HG03159 (cell line): ENCODE measurements around the gene ZNRF1.
"Not testable (repeated sequence)": the region's sequence is repeated elsewhere in the genome, so short reads cannot be mapped to it uniquely, and the experiment has no call there.

Source experiments
- ATAC-seq: cut with Tn5 transposase; IDR thresholded peaks from one replicate; pipeline ENCODE4 v1.9.1; 2021; ENCODE audit warnings: mild to moderate bottlenecking, moderate library complexity; ENCODE audit not compliant: unreplicated experiment

ZNRF1 gene

GRCh38 chr16:75074920-75075687 lies 76.3 kb downstream of the ZNRF1 start:
- ATAC-seq, result peak; percentile 94

- peak; percentile 26 for ATAC-seq
Observed at GRCh38 chr16:75075688-75076268, 77.0 kb downstream of the ZNRF1 start.

- no peak for ATAC-seq
Observed at GRCh38 chr16:75078886-75079285, 80.1 kb downstream of the ZNRF1 start.

GRCh38 chr16:75079346-75079926 lies 80.6 kb downstream of the ZNRF1 start:
- ATAC-seq, result no peak

GRCh38 chr16:75080205-75081029 lies 81.6 kb downstream of the ZNRF1 start:
- no peak for ATAC-seq

GRCh38 chr16:75081179-75081859 lies 82.5 kb downstream of the ZNRF1 start:
- ATAC-seq, result no peak

- ATAC-seq, result no peak
Observed at GRCh38 chr16:75083813-75084212, 85.0 kb downstream of the ZNRF1 start.

GRCh38 chr16:75085556-75085955 lies 86.7 kb downstream of the ZNRF1 start:
- ATAC-seq, result no peak

- ATAC-seq, result no peak
Observed at GRCh38 chr16:75086281-75086680, 87.5 kb downstream of the ZNRF1 start.

GRCh38 chr16:75086688-75087374 lies 88.0 kb downstream of the ZNRF1 start:
- ATAC-seq, result no peak

GRCh38 chr16:75087375-75087979 lies 88.7 kb downstream of the ZNRF1 start:
- no peak for ATAC-seq

GRCh38 chr16:75088216-75088615 lies 89.4 kb downstream of the ZNRF1 start:
- ATAC-seq, result no peak

GRCh38 chr16:75088934-75089333 lies 90.1 kb downstream of the ZNRF1 start:
- no peak for ATAC-seq

- ATAC-seq, result no peak
Observed at GRCh38 chr16:75089486-75090202, 90.8 kb downstream of the ZNRF1 start.

GRCh38 chr16:75090899-75091298 lies 92.1 kb downstream of the ZNRF1 start:
- ATAC-seq, result not testable (repeated sequence)

- ATAC-seq, result not testable (repeated sequence)
Observed at GRCh38 chr16:75091619-75092018, 92.8 kb downstream of the ZNRF1 start.

- no peak for ATAC-seq
Observed at GRCh38 chr16:75092777-75093176, 94.0 kb downstream of the ZNRF1 start.

- ATAC-seq, result no peak
Observed at GRCh38 chr16:75093598-75094540, 95.0 kb downstream of the ZNRF1 start.
